ENCODE results near the gene TUBA1C.
"Not testable (repeated sequence)": the region's sequence is repeated elsewhere in the genome, so short reads cannot be mapped to it uniquely, and the experiment has no call there.

The TUBA1C gene

DNA sequence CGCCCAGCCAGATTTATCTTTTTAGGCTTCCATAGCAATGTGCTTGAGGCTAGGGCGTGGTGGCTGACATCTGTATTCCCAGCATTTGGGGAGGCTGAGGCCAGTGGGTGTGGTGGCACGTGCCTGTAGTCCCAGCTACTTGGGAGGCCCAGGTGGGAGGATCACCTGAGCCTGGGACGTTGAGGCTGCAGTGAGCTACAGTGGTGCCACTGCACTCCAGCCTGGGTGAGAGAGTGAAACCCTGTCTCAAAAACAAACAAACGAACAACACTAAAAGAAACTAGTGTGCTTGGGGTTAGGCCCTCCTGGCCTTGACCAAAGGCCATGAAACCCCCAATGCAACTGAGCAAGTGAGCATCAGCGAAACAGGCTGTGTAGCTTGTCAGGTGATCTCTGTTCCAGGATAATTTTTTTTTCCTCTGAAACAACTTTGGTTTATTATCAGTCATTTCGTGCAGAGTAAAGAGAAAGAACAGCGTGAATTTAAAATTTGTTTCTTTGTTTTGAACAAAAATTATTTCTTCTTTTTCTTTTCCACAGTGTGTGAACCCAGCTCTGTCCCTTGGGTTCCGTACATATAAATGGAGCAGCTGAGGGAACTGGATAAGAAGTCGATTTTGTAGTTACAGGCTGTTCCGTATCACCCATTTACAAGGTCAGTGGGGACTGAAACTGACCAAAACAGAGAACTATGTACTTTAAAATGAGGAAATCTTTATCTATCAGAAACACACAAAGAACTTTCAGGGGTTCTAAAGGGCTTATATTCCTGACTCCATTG, 8.8 kb upstream of the TUBA1C start:
- no peak overlapping the region for H3K4me3 ChIP-seq (ENCODE audit: low read length)
- TF ChIP-seq, protein P1, sequence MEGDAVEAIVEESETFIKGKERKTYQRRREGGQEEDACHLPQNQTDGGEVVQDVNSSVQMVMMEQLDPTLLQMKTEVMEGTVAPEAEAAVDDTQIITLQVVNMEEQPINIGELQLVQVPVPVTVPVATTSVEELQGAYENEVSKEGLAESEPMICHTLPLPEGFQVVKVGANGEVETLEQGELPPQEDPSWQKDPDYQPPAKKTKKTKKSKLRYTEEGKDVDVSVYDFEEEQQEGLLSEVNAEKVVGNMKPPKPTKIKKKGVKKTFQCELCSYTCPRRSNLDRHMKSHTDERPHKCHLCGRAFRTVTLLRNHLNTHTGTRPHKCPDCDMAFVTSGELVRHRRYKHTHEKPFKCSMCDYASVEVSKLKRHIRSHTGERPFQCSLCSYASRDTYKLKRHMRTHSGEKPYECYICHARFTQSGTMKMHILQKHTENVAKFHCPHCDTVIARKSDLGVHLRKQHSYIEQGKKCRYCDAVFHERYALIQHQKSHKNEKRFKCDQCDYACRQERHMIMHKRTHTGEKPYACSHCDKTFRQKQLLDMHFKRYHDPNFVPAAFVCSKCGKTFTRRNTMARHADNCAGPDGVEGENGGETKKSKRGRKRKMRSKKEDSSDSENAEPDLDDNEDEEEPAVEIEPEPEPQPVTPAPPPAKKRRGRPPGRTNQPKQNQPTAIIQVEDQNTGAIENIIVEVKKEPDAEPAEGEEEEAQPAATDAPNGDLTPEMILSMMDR (conservative IDR thresholded peaks at IDR 0.05; ENCODE audit: low read depth, low read length) = no peak
- DNase-seq (ENCODE audit: low read depth) = no peak

DNA sequence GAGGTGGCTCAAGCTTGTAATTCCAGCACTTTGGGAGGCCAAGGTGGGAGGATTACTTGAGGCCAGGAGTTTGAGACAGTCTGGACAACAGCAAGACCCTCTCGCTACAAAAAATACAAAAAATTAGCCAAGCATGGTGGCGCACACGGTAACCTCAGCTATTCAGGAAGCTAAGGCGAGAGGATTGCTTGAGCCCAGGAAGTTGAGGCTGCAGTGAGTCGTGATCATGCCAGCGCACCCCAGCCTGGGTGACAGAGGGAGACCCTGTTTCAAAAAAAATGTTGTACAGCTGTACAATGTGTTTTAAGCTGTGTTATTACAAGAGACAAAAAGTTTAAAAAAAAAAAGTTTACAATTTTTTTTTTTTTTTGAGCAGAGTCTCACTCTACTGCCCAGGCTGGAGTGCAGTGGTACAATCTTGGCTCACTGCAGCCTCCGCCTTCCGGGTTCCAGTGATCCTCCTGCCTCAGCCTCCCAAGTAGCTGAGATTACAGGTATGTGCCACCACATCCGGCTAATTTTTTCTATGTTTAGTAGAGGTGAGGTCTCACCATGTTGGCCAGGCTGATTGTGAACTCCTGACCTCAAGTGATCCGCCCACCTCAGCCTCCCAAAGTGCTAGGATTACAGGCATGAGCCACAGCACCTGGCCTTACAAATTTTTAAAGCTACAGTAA, 7.2 kb upstream of the TUBA1C start:
- H3K4me3 ChIP-seq (ENCODE audit: low read length); DNase-seq (ENCODE audit: low read depth): not testable (repeated sequence)

DNA sequence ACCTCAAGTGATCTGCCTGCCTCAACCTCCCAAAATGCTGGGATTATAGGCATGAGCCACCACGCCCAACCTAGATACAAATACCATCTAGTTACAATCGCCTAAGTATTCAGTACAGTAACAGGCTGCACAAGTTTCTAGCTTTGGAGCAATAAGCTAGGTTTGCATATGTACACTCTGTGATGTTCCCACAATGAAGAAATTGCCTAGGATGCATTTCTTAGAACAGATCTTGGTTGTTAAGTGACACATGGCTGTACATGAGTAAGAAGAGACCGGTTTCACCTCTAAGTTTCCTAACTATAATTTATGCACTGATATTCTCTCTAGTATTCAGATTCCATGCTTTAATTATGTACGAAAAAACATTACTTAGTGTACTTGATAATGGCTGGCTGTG, 5.4 kb upstream of the TUBA1C start:
- DNase-seq (ENCODE audit: low read depth) = no peak
- TF ChIP-seq, protein P1 (conservative IDR thresholded peaks at IDR 0.05; ENCODE audit: low read depth, low read length) = no peak
- H3K4me3 ChIP-seq (ENCODE audit: low read length) = no peak overlapping the region

DNA sequence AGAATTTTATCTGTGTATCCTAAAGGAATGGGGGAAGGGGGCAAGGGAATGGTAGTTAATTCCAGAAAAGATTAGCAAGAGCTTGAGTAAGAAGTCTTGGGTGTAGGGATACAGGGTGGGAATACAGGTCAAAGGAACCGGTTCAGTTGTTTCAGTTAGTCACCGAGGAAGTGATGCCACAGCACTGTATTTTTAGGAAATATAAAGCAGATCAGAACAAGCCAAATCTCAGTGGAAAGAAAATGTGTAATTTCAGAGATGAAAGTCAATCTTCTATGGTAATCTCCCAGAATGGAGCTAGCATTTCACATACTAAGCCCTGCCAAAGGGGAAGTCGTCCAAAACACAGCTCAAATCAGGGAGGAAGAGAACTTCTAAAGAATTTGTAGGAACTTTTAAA, 4.7 kb upstream of the TUBA1C start:
- TF ChIP-seq, protein P1 (conservative IDR thresholded peaks at IDR 0.05; ENCODE audit: low read depth, low read length) = no peak
- H3K4me3 ChIP-seq (ENCODE audit: low read length) = no peak overlapping the region
- no peak for DNase-seq (ENCODE audit: low read depth)

DNA sequence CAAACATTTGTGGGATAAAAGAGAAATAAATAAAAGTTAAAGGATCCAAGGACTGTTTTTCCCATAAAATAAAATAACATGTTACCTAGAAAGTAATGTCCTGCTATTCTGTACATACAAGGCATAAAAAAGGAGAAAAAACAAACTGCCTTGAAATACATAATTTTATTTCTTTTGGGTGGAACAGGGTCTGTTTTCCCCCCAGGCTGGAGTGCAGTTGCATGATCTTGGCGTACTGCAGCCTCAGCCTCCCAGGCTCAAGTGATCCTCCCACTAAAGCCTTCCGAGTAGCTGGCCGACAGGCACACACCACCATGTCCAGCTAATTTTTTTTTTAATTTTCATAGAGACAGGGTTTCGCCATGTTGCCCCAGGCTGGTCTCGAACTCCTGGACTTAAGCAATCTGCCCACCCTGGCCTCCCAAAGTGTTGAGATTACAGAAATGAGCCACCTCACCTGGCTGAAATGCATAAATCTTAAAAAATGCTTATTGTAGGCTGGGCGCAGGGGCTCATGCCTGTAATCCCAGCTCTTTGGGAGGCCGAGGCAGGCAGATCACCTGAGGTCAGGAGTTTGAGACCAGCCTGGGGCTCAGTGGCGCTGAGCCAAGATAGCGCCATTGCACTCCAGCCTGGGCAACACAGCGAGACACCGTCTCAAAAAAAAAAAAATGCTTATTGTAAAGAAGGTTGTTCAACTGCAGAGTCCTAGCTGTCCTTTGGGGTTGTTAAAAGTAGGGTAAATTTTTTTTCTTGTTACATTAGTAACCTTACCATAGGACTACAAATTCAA, 4.1 kb upstream of the TUBA1C start:
- no peak overlapping the region for H3K4me3 ChIP-seq (ENCODE audit: low read length)
- TF ChIP-seq, protein P1 (conservative IDR thresholded peaks at IDR 0.05; ENCODE audit: low read depth, low read length) = no peak
- DNase-seq (ENCODE audit: low read depth) = no peak

DNA sequence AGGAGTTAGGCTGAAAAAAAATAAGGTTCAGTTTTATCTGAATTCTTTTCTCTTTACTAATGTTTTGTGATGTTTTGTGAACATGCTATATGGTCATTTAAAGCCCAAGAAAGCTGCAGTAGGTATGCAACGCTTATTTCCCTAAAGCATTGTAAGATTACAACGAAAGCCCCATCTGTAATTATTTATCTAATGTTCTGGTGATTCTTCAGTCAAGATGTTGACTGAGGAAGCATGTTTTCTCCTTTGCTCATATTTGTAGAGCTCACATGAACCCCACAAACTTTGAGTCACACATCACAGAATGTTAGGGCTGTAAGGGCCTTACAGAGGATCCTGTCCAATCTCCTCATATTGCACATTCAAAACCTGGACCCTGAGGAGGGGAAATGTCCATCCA, 3.2 kb upstream of the TUBA1C start:
- TF ChIP-seq, protein P1 (conservative IDR thresholded peaks at IDR 0.05; ENCODE audit: low read depth, low read length) = no peak
- no peak overlapping the region for H3K4me3 ChIP-seq (ENCODE audit: low read length)
- no peak for DNase-seq (ENCODE audit: low read depth)

DNA sequence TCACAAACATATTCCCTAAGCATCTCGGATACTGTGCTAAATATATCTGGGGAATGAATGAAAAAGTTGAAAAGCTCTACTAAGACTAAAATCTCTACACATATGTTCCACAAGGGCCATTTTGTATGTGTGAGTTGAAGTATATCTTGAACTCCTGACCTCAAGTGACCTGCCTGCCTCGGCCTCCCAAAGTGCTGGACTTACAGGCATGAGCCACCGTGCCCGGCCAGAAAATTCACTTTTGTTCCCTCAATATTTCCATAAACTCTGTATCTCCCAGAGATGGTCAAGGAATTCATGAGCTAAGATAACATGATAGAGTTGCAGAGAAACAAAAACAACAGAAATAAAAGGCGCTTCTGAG, 1.5 kb upstream of the TUBA1C start:
- TF ChIP-seq, protein P1 (conservative IDR thresholded peaks at IDR 0.05; ENCODE audit: low read depth, low read length) = no peak
- no peak overlapping the region for H3K4me3 ChIP-seq (ENCODE audit: low read length)
- DNase-seq (ENCODE audit: low read depth) = no peak

All from retinal pigment epithelial cell (primary cell).